HCT116 (cell line): ENCODE results near the gene RORB. TPM values are rescaled to one million over a fixed set of nuclear protein-coding genes. Genes with fewer than 3 reads are reported as not detected.

ENCODE experiments used
- ATAC-seq: fragments of 200-7000 bp; cut with Tn5 transposase; 2 replicates; pipeline ENCODE4 v1.9.1; 2020; ENCODE audit warnings: mild to moderate bottlenecking, moderate library complexity
- BruUV-seq: library from RNA; stranded (reverse); fragments of 400-500 nt; replicated peaks from 2 replicates; lab custom pipeline; 2021; lab: Mats Ljungman, UMichigan
- CTCF ChIA-PET: fragments of 300-600 bp; sonication (Branson Sonifier 250); formaldehyde crosslinking; loops from one replicate; lab custom pipeline; 2021; ENCODE audit warnings: antibody characterized with exemption; lab: Charles Lee
- POLR2A ChIA-PET: fragments of 300-600, 350-600 bp; sonication (Branson Sonifier 250); formaldehyde crosslinking; loops from one replicate; lab custom pipeline; 2021; ENCODE audit warnings: antibody characterized with exemption; lab: Charles Lee
- RAD21 ChIA-PET, 2 experiments: fragments of 300-600 bp; sonication (Branson Sonifier 250); formaldehyde crosslinking; loops; one replicate each; lab custom pipeline; 2023; ENCODE audit warnings: low total read pairs in 2 of 2; ENCODE audit not compliant: uncharacterized antibody in 2 of 2, unreplicated experiment in 2 of 2, low non-redundant PET in 1 of 2; lab: Charles Lee
- DNase-seq: peaks from one replicate; pipeline ENCODE4 v3.0.0-alpha.2; 2010; ENCODE audit warnings: low read depth, low spot score
- H2AFZ ChIP-seq: fragments of 200-600 bp; shearing (Covaris generic), sonication (generic); 2 replicates; pipeline ENCODE4 v1.6.1; 2017; ENCODE audit warnings: low read depth, mixed run types, mixed read lengths, antibody characterized with exemption, low read length; ENCODE audit not compliant: poor library complexity, severe bottlenecking
- H3K27ac ChIP-seq: 2 replicates; pipeline ENCODE4 v1.5.1; 2012; ENCODE audit warnings: low read depth, low read length
- H3K27me3 ChIP-seq: fragments of 200-600 bp; sonication (generic); 2 replicates; pipeline ENCODE4 v1.6.1; 2016; ENCODE audit warnings: mixed run types, low read length, mixed read lengths; ENCODE audit not compliant: insufficient read depth
- H3K36me3 ChIP-seq, 2 experiments: fragments of 200-500 bp in 1 of 2; fragments of 200-600 bp in 1 of 2; sonication (Bioruptor generic) in 1 of 2; sonication (generic) in 1 of 2; 2 replicates each; pipeline versions ENCODE4 v1.5.1 to v1.6.1; 2014 to 2016; ENCODE audit warnings: low read length in 2 of 2, inconsistent platforms in 1 of 2, mixed read lengths in 1 of 2, mixed run types in 1 of 2; ENCODE audit not compliant: insufficient read depth in 2 of 2, control insufficient read depth in 1 of 2
- H3K4me1 ChIP-seq, 2 experiments: fragments of 200-600 bp in 1 of 2; sonication (generic) in 1 of 2; 2 replicates each; pipeline versions ENCODE4 v1.5.1 to v1.6.1; 2012 to 2017; ENCODE audit warnings: low read length in 2 of 2, inconsistent platforms in 1 of 2, mild to moderate bottlenecking in 1 of 2, mixed read lengths in 1 of 2, mixed run types in 1 of 2, moderate library complexity in 1 of 2; ENCODE audit not compliant: insufficient read depth in 2 of 2, control insufficient read depth in 1 of 2
- H3K4me2 ChIP-seq: fragments of 200-600 bp; sonication (generic); 2 replicates; pipeline ENCODE4 v1.6.1; 2017; ENCODE audit warnings: mixed run types, low read length, mixed read lengths
- H3K4me3 ChIP-seq, 2 experiments: fragments of 200-600 bp in 1 of 2; sonication (generic) in 1 of 2; replicated peaks in 1 of 2; 2 replicates each; pipeline ENCODE4 v1.5.1; 2011 to 2016; ENCODE audit warnings: low read length in 2 of 2, control low read depth in 1 of 2, low read depth in 1 of 2, mild to moderate bottlenecking in 1 of 2, mixed read lengths in 1 of 2, mixed run types in 1 of 2
- H3K79me2 ChIP-seq: fragments of 200-600 bp; sonication (generic); 2 replicates; pipeline ENCODE4 v1.6.1; 2017; ENCODE audit warnings: mild to moderate bottlenecking, mixed run types, low read length, moderate library complexity, mixed read lengths; ENCODE audit not compliant: insufficient read depth
- H3K9ac ChIP-seq: fragments of 200-600 bp; sonication (generic); 2 replicates; pipeline ENCODE4 v1.6.1; 2016; ENCODE audit warnings: low read length, mixed read lengths
- H3K9me2 ChIP-seq: fragments of 200-600 bp; sonication (generic), shearing (Covaris generic); 2 replicates; pipeline ENCODE4 v1.6.1; 2017; ENCODE audit warnings: mixed run types, mild to moderate bottlenecking, moderate library complexity; ENCODE audit not compliant: insufficient read depth
- H3K9me3 ChIP-seq, 2 experiments: fragments of 200-500 bp in 1 of 2; fragments of 200-600 bp in 1 of 2; sonication (Bioruptor generic) in 1 of 2; sonication (generic) in 1 of 2; 2 replicates each; pipeline ENCODE4 v1.6.1; 2014 to 2017; ENCODE audit warnings: low read length in 2 of 2, mixed read lengths in 2 of 2, inconsistent platforms in 1 of 2, low read depth in 1 of 2, mild to moderate bottlenecking in 1 of 2, mixed run types in 1 of 2, moderate library complexity in 1 of 2; ENCODE audit not compliant: control insufficient read depth in 1 of 2, insufficient read depth in 1 of 2
- H4K20me1 ChIP-seq: fragments of 200-600 bp; sonication (generic), shearing (Covaris generic); 2 replicates; pipeline ENCODE4 v1.6.1; 2017; ENCODE audit warnings: mixed run types, mild to moderate bottlenecking, moderate library complexity; ENCODE audit not compliant: insufficient read depth
- CEBPB ChIP-seq: IDR thresholded peaks from 2 replicates; pipeline ENCODE4 v1.6.1; 2012; ENCODE audit warnings: low read depth
- EGR1 ChIP-seq: IDR thresholded peaks from 2 replicates; pipeline ENCODE4 v1.6.1; 2012; ENCODE audit warnings: low read depth
- FOSL1 ChIP-seq: IDR thresholded peaks from 2 replicates; pipeline ENCODE4 v1.6.1; 2012; ENCODE audit warnings: low read depth
- RAD21 ChIP-seq: IDR thresholded peaks from 2 replicates; pipeline ENCODE4 v1.6.1; 2012; ENCODE audit warnings: low read depth, mild to moderate bottlenecking
- SRF ChIP-seq: IDR thresholded peaks from 2 replicates; pipeline ENCODE4 v1.6.1; 2012; ENCODE audit warnings: low read depth
- intact Hi-C: fragments of 100-400 bp; cut with micrococcal nuclease; formaldehyde crosslinking; loops from 2 replicates; pipeline ENCODE4 v1.10.0; 2022
- total RNA-seq: library from RNA; stranded (reverse); gene quantifications from one replicate; pipeline ENCODE4 v1.2.1, GENCODE V29; 2021; ENCODE audit not compliant: unreplicated experiment
- TF ChIP-seq, protein P1 (sequence below): IDR thresholded peaks from 2 replicates; pipeline ENCODE4 v1.6.1; 2011; ENCODE audit warnings: mild to moderate bottlenecking, low read length, moderate library complexity; ENCODE audit not compliant: insufficient replicate concordance; ENCODE audit errors: extremely low read depth
- TF ChIP-seq, protein P2 (sequence below), 3 experiments: fragments of 200-600 bp in 1 of 3; sonication (generic) in 1 of 3; IDR thresholded peaks in 2 of 3; conservative IDR thresholded peaks in 1 of 3; 2 replicates each; pipeline ENCODE4 v1.5.1; 2012 to 2017; ENCODE audit warnings: low read depth in 2 of 3, low read length in 2 of 3, antibody characterized with exemption in 1 of 3, borderline replicate concordance in 1 of 3, control low read depth in 1 of 3, mild to moderate bottlenecking in 1 of 3, mixed read lengths in 1 of 3, mixed run types in 1 of 3, moderate library complexity in 1 of 3; ENCODE audit not compliant: insufficient read depth in 1 of 3

RORB gene
- total RNA-seq, 1 experiment from 2014 or later, result 0.02 TPM

GRCh38 chr9:74543145-74543544 is 46.0 kb downstream of the RORB start:
- peaks cover 11% of the 10 kb centered on the region; the same call in 1 of the 2 replicates for H3K27me3 ChIP-seq
- H3K27ac ChIP-seq, result no peak overlapping the region
- POLR2A ChIA-PET, result no interaction called here
- DNase-seq (no peak), ATAC-seq (no peak)
- intact Hi-C loops, result no loop called here
- H3K79me2 ChIP-seq, result no peaks in the 10 kb centered on the region
- no peaks in the 10 kb centered on the region for H3K4me1 ChIP-seq
- H3K9me2 ChIP-seq, result no peaks in the 10 kb centered on the region
- no peak overlapping the region for H3K4me3 ChIP-seq
- CTCF ChIA-PET, result no interaction called here
- TF ChIP-seq FOSL1 (no peak), EGR1 (no peak), SRF (no peak), CEBPB (no peak), RAD21 (no peak)
- TF ChIP-seq, protein P1, sequence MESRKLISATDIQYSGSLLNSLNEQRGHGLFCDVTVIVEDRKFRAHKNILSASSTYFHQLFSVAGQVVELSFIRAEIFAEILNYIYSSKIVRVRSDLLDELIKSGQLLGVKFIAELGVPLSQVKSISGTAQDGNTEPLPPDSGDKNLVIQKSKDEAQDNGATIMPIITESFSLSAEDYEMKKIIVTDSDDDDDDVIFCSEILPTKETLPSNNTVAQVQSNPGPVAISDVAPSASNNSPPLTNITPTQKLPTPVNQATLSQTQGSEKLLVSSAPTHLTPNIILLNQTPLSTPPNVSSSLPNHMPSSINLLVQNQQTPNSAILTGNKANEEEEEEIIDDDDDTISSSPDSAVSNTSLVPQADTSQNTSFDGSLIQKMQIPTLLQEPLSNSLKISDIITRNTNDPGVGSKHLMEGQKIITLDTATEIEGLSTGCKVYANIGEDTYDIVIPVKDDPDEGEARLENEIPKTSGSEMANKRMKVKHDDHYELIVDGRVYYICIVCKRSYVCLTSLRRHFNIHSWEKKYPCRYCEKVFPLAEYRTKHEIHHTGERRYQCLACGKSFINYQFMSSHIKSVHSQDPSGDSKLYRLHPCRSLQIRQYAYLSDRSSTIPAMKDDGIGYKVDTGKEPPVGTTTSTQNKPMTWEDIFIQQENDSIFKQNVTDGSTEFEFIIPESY, result no peak
- TF ChIP-seq, protein P2, sequence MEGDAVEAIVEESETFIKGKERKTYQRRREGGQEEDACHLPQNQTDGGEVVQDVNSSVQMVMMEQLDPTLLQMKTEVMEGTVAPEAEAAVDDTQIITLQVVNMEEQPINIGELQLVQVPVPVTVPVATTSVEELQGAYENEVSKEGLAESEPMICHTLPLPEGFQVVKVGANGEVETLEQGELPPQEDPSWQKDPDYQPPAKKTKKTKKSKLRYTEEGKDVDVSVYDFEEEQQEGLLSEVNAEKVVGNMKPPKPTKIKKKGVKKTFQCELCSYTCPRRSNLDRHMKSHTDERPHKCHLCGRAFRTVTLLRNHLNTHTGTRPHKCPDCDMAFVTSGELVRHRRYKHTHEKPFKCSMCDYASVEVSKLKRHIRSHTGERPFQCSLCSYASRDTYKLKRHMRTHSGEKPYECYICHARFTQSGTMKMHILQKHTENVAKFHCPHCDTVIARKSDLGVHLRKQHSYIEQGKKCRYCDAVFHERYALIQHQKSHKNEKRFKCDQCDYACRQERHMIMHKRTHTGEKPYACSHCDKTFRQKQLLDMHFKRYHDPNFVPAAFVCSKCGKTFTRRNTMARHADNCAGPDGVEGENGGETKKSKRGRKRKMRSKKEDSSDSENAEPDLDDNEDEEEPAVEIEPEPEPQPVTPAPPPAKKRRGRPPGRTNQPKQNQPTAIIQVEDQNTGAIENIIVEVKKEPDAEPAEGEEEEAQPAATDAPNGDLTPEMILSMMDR (IDR thresholded peaks at IDR 0.05 in 2 of 3, conservative IDR thresholded peaks at IDR 0.05 in 1 of 3; ENCODE audit: borderline replicate concordance in 1 of 3, insufficient read depth in 1 of 3, low read depth in 2 of 3, low read length in 2 of 3), result no peak
- TF ChIP-seq, all 23 proteins: peak for 0
- Histone ChIP-seq H2AFZ (no peak overlapping the region), H3K9me3 (no peaks in the 10 kb centered on the region), H3K36me3 (no peaks in the 10 kb centered on the region), H3K4me2 (no peak overlapping the region), H4K20me1 (no peaks in the 10 kb centered on the region), H3K9ac (no peak overlapping the region)
- no TSS peak for BruUV-seq
- RAD21 ChIA-PET, result no interaction called here
